HG03575 (cell line): ENCODE results near the gene PCDHB13.
"Not testable (repeated sequence)": the region's sequence is repeated elsewhere in the genome, so short reads cannot be mapped to it uniquely, and the experiment has no call there.

ENCODE experiments used
- ATAC-seq: cut with Tn5 transposase; IDR thresholded peaks from one replicate; pipeline ENCODE4 v1.9.1; 2021; ENCODE audit not compliant: unreplicated experiment, insufficient number of reproducible peaks, low FRiP score; ENCODE audit errors: extremely low read depth

PCDHB13 gene

GRCh38 chr5:141213656-141214339, at the start of gene PCDHB13:
PCDHB13 (plus strand) TSS chr5:141213919; CDS start chr5:141214124, 205 bp downstream.
- ATAC-seq, result not testable (repeated sequence)

GRCh38 chr5:141172381-141173204, 41.1 kb upstream of the PCDHB13 start, which contains the start of gene PCDHB7:
PCDHB7 (plus strand) TSS chr5:141172644; CDS start chr5:141172836, 192 bp downstream.
- ATAC-seq, result no peak

GRCh38 chr5:141174291-141175104, 39.2 kb upstream of the PCDHB13 start:
- not testable (repeated sequence) for ATAC-seq

GRCh38 chr5:141175933-141176332, 37.8 kb upstream of the PCDHB13 start:
- no peak for ATAC-seq

- not testable (repeated sequence) for ATAC-seq
These were observed 36.0 kb upstream of the PCDHB13 start, which contains the start of gene PCDHB8 for GRCh38 chr5:141177577-141178191. PCDHB8 (plus strand) TSS chr5:141177790; CDS start chr5:141178035, 245 bp downstream.

GRCh38 chr5:141179371-141179770, 34.3 kb upstream of the PCDHB13 start:
- not testable (repeated sequence) for ATAC-seq

GRCh38 chr5:141179876-141180275, 33.8 kb upstream of the PCDHB13 start:
- not testable (repeated sequence) for ATAC-seq

- no peak for ATAC-seq
These were observed 33.4 kb upstream of the PCDHB13 start for GRCh38 chr5:141180313-141180712.

- no peak for ATAC-seq
These were observed 31.5 kb upstream of the PCDHB13 start, which contains the start of gene PCDHB16 for GRCh38 chr5:141182248-141182647. PCDHB16 (plus strand) TSS chr5:141182387; CDS start chr5:141182560, 173 bp downstream.

- ATAC-seq, result not testable (repeated sequence)
These were observed 29.4 kb upstream of the PCDHB13 start for GRCh38 chr5:141184117-141184855.

GRCh38 chr5:141186897-141187512, 26.7 kb upstream of the PCDHB13 start, which contains the start of gene PCDHB9:
PCDHB9 (plus strand) TSS chr5:141187161; CDS start chr5:141187319, 158 bp downstream.
- no peak for ATAC-seq

GRCh38 chr5:141188682-141189081, 25.0 kb upstream of the PCDHB13 start:
- not testable (repeated sequence) for ATAC-seq

- not testable (repeated sequence) for ATAC-seq
These were observed 24.6 kb upstream of the PCDHB13 start for GRCh38 chr5:141189131-141189530.

- ATAC-seq, result no peak
These were observed 21.5 kb upstream of the PCDHB13 start, which contains the start of gene PCDHB10 for GRCh38 chr5:141192110-141192725. PCDHB10 (plus strand) TSS chr5:141192353; CDS start chr5:141192553, 200 bp downstream.

GRCh38 chr5:141194332-141194731, 19.4 kb upstream of the PCDHB13 start:
- ATAC-seq, result not testable (repeated sequence)

GRCh38 chr5:141196363-141196762, 17.4 kb upstream of the PCDHB13 start:
- ATAC-seq, result no peak
